GM19193 (cell line): ENCODE data around the gene MACROD1.
A peak's percentile ranks its signal among the peaks of the same experiment; 100 is the strongest.

Experiments used
- POLR2A ChIP-seq: IDR thresholded peaks from 4 replicates; pipeline ENCODE4 v1.6.1; 2011; ENCODE audit not compliant: insufficient read depth, insufficient read length; ENCODE audit errors: extremely low read depth

MACROD1 gene, protein sequence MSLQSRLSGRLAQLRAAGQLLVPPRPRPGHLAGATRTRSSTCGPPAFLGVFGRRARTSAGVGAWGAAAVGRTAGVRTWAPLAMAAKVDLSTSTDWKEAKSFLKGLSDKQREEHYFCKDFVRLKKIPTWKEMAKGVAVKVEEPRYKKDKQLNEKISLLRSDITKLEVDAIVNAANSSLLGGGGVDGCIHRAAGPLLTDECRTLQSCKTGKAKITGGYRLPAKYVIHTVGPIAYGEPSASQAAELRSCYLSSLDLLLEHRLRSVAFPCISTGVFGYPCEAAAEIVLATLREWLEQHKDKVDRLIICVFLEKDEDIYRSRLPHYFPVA

DNA sequence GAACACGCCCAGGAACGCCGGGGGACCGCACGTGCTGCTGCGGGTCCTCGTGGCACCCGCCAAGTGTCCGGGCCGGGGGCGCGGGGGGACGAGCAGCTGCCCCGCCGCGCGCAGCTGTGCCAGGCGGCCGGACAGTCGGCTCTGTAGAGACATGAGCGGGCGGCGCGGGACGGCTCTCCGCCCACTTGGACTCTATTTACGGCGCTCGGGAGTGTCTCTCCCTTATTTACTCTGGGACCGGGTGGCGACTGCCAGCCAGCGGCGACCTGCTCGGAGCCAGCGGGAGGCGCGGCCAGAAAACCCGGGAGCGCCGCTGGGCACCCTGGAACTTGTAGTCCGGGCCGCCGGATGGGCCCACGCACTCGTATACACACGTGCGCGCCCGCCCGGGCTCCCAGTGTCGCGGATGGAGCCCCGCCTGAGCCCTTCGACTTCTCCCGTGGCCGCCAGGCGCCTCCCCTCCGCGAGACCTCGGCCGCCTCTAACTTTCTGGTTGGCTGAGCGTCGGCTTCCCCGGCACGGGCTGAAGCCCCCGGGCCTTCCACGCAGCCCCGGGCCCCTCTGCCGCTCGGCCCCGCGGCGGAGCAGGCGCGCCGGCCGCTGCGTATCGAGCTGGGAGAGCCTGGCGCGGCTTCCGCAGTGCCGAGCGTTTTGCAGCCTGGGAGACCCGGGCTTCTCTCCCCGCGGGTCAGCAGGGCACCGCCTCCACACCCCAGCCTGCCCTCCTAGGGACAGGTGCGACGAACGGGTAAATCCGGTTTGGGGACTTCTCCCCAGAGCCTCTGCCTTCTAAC, at the start of gene MACROD1:
MACROD1 (minus strand) TSS at position 272 of the 794 bp plus-strand sequence; CDS start at position 153, 119 bp downstream.
- peak; percentile 52 for TF ChIP-seq POLR2A

DNA sequence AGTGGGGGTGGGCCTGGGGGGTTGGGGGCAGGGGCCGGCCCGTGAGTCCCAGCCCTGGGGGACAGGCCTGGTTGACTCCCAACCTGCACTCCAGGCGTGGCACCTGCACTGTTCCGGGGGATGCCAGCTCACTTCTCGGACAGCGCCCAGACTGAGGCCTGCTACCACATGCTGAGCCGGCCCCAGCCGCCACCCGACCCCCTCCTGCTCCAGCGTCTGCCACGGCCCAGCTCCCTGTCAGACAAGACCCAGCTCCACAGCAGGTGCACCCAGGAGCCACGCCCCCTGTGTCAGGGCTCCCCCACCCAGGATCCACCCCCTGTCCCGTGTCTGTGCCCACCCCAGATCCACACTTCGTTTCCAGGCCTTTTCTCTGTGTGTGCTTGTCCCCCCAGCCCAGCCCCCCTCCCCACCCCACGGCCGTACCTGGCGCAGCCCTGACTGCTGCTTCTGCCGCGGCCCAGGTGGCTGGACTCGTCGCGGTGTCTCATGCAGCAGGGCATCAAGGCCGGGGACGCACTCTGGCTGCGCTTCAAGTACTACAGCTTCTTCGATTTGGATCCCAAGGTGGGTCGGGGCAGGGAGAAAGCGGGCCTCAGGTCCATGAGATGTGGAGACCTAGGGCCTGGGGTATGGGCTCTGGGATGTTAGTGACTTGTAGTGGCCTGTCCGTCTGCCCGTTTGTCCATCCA, 45.4 kb upstream of the MACROD1 start:
- no peak for TF ChIP-seq POLR2A

DNA sequence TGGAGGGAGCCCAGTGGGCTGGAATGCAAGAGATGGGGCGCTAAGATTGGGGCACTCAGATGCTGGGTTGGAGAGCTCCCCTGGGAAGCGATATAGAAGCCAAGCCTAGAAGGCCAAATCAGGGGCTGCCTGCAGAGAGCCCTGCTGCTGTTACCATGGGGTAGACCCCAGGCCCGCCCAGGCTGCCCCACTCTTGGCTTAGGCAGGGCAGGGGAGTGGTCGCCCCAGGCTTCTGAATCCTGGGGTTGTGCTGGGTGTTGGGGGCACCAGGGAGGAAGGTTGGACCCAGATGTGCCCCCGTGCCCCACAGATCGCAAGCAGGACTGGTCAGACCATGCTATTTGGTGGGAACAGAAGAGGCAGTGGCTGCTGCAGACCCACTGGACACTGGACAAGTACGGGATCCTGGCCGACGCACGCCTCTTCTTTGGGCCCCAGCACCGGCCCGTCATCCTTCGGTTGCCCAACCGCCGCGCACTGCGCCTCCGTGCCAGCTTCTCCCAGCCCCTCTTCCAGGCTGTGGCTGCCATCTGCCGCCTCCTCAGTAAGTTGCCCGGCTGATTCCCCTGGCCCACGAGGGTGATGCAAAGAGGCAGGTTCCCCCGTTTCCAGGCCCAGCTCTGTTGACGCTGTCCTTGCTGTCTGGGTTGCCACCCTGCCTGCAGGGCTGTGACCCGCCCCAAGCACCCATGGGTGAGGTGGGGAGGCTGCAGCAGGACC, 44.5 kb upstream of the MACROD1 start:
- no peak for TF ChIP-seq POLR2A

DNA sequence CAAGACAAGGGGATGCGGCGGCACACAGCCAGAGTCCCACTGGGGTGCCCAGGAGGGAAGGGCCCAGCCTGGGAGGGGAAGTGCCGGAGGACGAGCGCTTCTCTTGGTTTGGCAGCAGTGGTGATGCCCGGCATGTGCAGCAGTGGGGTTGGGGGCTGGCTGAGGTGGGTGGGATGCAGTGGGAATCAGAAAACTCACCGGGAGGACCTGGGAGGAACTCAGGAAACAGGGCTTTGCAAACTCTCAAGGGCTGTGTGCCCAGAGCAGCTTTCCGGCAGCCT, 43.6 kb upstream of the MACROD1 start:
- no peak for TF ChIP-seq POLR2A

DNA sequence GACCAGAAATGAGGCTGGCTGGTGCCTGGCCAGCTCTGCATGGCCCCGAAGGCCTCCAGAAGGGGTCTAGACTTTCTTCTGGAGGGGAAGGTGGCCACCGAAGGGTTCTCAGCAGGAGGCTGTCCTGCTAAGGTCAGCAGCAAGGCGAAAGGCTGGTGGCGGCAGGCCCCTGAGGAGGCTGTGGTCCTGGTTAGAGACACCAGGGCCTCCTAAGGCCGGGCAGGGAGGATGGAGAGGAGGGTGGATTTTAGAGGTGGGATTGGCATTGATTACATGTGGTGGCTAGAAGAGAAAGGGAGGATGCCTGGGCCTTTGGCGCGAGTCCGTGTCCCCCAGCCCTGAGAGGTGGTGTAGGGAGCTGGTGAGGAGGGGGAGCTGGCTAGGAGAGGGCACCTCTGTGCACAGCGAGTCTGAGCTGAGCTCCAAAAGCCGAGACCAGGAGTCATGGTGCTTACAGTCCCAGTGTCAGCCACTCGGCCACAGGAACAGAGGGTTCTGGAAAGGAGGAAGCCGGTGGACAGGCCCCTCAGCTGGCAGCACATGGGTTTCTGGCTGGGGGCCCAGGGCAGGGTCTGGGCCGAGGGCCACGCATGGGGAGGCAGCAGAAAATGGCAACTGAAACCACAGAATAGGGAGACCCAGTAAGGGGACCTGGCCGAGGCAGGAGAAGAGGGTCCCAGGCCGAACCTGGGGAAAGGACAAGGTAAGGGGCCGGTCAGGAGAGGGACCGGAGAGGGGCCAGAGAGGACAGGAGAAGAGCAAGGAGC, 43.1 kb upstream of the MACROD1 start:
- no peak for TF ChIP-seq POLR2A

DNA sequence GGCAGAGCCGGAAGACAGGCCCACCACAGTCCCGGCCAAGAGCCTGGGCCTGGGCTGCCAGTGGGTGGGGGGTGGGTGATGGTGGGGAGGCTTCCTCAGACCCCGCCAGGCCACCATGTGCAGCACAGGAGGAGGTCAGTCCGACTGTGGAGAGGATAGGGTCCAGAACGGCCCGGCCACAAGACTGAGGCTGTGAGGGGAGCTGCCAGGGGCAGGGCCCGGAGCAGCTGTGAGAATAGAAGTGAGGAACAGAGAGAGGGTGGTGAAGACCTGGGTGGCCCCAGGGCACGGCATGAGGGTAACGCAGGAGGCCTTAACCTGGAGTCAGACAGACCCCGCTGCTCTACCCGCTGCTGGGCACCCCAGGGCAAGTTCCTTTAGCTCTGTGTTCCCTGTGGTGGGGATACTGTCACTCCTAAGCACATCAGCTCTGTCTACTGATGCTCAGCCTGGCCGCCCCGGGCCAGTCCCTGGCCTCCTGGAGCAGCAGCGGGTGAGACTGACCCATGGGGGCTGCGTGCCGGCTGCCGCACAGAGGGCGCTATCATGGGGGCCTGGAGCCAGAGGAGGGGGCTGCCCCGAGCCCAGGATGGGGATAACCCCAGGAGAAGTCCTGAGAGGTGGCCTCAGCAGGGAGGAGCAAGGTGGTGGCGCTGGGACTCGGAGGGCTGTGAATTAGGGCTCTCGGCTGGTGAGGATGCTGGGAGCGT, 42.3 kb upstream of the MACROD1 start:
- TF ChIP-seq POLR2A: no peak

DNA sequence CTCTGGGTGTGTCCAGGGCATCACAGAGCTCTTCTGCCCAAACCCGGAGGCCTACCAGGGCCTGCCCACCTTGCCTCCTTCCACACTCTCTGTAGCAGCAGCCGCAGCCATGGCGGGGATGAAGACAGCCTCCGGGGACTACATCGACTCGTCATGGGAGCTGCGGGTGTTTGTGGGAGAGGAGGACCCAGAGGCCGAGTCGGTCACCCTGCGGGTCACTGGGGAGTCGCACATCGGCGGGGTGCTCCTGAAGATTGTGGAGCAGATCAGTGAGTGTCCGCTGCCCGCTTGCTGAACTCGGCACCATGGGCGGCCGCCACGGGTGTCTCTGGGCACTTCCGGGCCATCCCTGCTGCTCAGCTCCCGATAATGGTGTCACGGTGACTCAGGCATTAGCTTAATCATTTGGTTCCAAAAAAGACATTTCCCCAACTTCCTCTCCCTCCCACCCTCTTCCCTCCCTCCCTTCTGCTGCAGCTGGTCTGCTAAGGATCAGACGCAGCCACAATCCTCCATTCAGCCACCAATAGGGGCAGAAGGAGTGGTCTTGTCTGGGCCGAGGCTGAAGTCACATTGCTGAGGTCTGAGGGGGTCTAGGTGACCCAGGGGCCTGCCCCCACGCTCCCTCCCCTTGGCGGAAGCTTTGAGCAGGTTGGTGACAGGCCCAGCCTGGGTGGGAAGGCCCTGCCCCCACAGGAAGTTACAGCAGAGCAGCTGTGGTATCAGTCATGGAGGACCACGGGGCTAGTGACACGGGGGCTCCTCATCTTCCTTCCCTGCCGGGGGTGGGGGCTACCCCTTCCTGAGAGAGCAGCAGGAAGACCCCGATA, 41.6 kb upstream of the MACROD1 start:
- TF ChIP-seq POLR2A: peak; percentile 67

DNA sequence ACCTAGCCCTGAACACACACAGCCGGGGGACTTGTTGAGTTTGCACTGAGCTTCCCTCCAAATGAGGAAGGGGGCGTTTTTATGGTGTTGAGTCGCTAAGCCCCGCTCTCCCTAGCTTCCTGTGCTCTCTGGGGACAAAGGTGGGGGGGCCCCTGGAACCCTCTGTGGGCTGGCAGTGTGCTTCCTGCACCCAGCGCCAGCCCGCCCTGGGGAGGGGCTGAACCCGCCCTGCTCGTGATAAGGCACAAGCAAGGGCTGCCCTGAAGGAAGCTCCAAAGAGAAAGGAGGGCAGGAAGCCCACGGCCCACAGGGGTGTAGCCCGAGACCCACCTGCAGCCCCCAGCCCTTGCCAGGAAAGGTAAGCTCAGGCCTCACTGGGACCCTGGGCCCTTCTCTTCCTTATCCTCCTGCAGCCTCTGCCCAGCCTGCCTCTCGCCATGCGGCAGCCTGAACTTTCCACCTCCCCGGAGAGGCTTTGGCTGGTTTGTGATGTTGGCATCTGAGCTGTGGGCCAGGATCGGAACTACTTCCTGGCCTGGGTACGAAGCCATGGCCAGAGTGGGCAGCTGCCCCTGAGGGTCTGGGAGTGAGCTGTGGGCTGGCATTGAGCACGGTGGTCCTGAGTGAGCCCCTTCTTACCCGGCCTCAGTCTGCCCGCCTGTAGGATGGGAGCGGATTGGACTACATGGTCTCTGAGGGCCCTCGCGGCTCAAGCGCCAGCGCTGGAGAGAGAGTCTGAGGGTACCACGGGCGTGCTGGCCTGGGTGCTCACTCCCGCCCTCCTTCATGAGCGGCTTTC, 40.7 kb upstream of the MACROD1 start, which contains the start of gene FERMT3:
FERMT3 (plus strand) TSS at position 265 of the 799 bp plus-strand sequence. CDS start 644 bp downstream, outside the sequence.
- TF ChIP-seq POLR2A: peak; percentile 71

DNA sequence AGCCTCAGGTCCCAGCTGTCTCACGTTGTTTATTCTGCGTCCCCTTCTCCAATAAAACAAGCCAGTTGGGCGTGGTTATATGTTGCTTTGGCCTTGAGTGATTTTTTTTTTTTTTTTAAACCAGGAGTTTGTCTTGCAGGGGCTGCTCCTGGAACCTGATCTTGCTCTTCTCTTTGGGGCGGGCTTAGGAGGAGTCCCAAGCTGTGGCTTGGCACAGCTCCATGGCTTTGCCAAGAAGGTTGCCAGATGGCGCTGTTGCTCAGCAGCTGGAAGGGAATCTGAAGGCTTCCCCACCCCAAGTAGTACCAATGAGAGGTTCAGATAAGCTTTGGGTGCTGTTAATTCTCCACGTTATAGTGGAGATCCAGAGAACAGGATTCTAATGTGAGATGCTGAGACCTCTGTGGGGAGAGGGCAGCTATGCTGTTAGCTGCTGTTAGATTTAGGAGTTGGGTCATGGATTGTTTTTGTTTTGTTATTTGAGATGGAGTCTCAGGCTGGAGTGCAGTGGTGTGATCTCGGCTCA, 38.6 kb upstream of the MACROD1 start:
- no peak for TF ChIP-seq POLR2A

DNA sequence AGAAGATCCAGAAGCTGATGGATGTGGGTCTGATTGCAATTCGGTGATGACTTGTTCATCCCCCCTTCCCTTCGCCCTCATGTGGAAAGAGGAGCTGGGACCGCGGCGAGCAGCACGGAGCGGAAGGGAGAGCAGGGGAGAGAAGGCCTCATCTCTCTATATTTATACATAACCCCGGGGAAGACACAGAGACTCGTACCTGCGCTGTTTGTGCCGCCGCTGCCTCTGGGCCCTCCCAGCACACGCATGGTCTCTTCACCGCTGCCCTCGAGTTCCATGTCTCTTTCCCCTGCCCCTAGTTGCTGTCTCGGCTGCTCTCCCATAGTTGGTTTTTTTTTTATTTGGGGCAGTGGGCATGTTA, 38.1 kb upstream of the MACROD1 start:
- TF ChIP-seq POLR2A: no peak

DNA sequence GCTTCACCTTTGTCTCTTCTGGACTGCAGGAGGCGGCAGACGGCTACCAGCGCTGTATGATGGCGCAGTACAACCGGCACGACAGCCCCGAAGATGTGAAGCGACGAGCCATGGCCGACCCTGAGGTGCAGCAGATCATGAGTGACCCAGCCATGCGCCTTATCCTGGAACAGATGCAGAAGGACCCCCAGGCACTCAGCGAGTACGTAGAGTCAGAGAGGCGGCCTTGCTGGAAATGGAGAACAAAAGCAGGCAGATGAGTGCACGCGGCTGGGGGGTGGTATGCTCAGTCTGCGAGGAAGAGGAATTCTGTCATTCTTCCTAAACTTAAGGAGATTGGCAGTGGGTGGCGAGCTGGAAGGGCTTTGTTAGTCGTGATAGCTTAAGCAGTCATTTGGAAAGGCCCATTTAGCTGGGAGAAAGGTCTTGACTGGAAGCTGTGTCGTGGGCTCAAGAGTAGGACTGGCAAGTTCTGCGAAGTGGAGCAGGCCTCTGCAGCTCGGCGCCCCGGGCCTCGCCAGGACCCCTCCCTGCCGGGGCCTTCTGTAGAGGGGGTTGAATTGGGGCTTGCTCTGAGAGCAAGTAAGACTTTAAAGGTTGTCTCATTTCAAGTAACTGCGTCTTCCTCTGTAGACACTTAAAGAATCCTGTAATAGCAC, 37.6 kb upstream of the MACROD1 start:
- TF ChIP-seq POLR2A: no peak
